Neutrophil (primary cell): ENCODE data around the gene SWT1.
A peak's percentile ranks its signal among the peaks of the same experiment; 100 is the strongest.

Source experiments
- H3K27ac ChIP-seq: fragments of 200-600 bp; sonication (generic); 2 replicates; pipeline ENCODE4 v1.5.1; 2016; ENCODE audit warnings: mild to moderate bottlenecking, moderate library complexity
- H3K27me3 ChIP-seq: fragments of 200-600 bp; sonication (generic); 2 replicates; pipeline ENCODE4 v1.6.0; 2016; ENCODE audit warnings: mild to moderate bottlenecking
- H3K36me3 ChIP-seq: fragments of 200-600 bp; sonication (generic); 2 replicates; pipeline ENCODE4 v1.5.1; 2017
- H3K4me1 ChIP-seq, 2 experiments: fragments of 200-600 bp in 1 of 2; sonication (generic) in 1 of 2; 1 replicate in 1 of 2; 2 replicates in 1 of 2; pipeline versions ENCODE4 v1.5.1 to v1.6.1; 2013 to 2016; ENCODE audit warnings: low read depth in 1 of 2, low read length in 1 of 2, mild to moderate bottlenecking in 1 of 2, moderate library complexity in 1 of 2; ENCODE audit not compliant: control insufficient read depth in 1 of 2, insufficient read depth in 1 of 2
- H3K4me3 ChIP-seq, 2 experiments: fragments of 200-600 bp in 1 of 2; sonication (generic) in 1 of 2; 1 replicate in 1 of 2; 2 replicates in 1 of 2; pipeline ENCODE4 v1.5.1; 2013 to 2016; ENCODE audit warnings: low read depth in 1 of 2, low read length in 1 of 2, mild to moderate bottlenecking in 1 of 2, moderate library complexity in 1 of 2
- H3K9me3 ChIP-seq: fragments of 200-600 bp; sonication (generic); 2 replicates; pipeline ENCODE4 v1.5.1; 2016
- CTCF ChIP-seq: fragments of 200-600 bp; sonication (generic); IDR thresholded peaks from 2 replicates; pipeline ENCODE4 v1.5.1; 2016; ENCODE audit warnings: antibody characterized with exemption

SWT1 gene, protein sequence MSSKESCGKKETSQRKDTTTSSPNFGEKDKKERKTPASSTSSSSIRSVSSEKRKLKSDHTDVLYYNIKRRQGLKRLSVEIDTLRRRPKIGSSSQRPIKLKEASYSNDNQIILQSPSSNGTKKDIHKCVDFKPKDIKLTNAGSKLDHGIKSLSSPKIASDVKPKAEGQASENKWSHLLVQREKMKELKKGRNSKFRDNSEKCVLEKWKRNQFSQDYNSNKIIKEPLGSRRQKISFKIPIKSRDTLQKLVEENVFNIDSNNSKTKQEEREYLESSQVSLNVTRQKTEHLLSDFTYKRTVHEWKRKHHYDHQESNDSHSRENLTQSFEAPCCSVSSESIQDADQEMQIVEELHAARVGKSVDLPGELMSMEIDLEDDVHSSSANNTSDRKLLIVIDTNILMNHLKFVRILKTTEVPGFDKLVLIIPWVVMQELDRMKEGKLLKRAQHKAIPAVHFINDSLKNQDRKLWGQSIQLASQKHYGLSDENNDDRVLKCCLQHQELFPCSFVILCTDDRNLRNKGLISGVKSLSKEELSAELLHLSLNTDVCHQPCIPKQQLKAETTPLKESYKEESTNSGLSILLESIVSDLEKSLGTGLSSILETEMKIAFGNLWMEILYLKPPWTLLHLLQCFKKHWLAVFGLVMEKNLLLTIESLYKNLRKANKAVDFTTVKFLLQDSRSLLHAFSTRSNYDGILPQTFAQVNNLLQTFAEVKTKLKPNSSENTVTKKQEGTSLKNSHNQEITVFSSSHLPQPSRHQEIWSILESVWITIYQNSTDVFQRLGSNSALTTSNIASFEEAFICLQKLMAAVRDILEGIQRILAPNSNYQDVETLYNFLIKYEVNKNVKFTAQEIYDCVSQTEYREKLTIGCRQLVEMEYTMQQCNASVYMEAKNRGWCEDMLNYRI

GRCh38 chr1:185156854-185157598 lies at the start of gene SWT1, which contains the start of gene TRMT1L:
Gene SWT1, plus strand, starts transcription at chr1:185157167. Its CDS starts 3,675 bp downstream, at chr1:185160842.
Gene TRMT1L, minus strand, starts transcription at chr1:185156953. Its CDS starts 241 bp downstream, at chr1:185156712.
- peaks cover 37 to 54% of the 10 kb centered on the region in 2 experiments for H3K4me1 ChIP-seq
- TF ChIP-seq CTCF = peak; percentile 33
- peak within 1 kb of the TSS; percentile 76 to 95 for H3K4me3 ChIP-seq
- no peaks in the 10 kb centered on the region for H3K27me3 ChIP-seq
- peak within 1 kb of the TSS; percentile 96 for H3K27ac ChIP-seq
- no peaks in the 10 kb centered on the region for H3K36me3 ChIP-seq
- no peaks in the 10 kb centered on the region for H3K9me3 ChIP-seq

DNA sequence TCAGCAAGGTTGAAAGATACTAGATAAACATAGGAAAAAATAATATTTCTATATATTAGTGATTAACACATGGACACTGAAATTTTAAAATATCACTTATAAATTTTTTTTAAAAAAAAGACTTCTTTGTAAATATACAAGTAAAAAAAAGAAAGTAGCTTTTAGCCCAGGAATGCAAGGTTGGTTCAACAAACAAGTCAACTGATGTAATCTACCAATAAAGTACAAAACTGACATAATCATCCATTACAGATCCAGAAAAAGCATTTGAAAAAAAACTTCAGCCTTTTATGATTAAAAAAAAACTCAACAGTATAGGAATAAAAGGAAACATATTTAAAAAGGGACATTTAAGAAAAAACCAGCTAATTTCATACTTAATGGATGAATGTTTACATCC lies 48.6 kb upstream of the SWT1 start:
- Histone ChIP-seq H3K4me3 (no peak overlapping the region), H3K36me3 (no peaks in the 10 kb centered on the region), H3K9me3 (peaks cover 12% of the 10 kb centered on the region), H3K4me1 (no peaks in the 10 kb centered on the region), H3K27me3 (no peaks in the 10 kb centered on the region), H3K27ac (no peak overlapping the region)
- TF ChIP-seq CTCF = no peak

GRCh38 chr1:185110145-185110544 lies 46.8 kb upstream of the SWT1 start:
- TF ChIP-seq CTCF = no peak
- no peak overlapping the region for H3K4me3 ChIP-seq

GRCh38 chr1:185111873-185112272 lies 45.1 kb upstream of the SWT1 start:
- Histone ChIP-seq H3K27me3 (no peaks in the 10 kb centered on the region), H3K4me3 (no peak overlapping the region), H3K27ac (no peak overlapping the region), H3K4me1 (no peaks in the 10 kb centered on the region), H3K9me3 (peaks cover 12% of the 10 kb centered on the region), H3K36me3 (peaks cover 11% of the 10 kb centered on the region)
- TF ChIP-seq CTCF = no peak

More at GRCh38 chr1:185110145-185110544, 46.8 kb upstream of the SWT1 start:
- no peaks in the 10 kb centered on the region for H3K27me3 ChIP-seq
- H3K9me3 ChIP-seq = peaks cover 12% of the 10 kb centered on the region
- no peak overlapping the region for H3K27ac ChIP-seq
- H3K36me3 ChIP-seq = peaks cover 7% of the 10 kb centered on the region
- H3K4me1 ChIP-seq = no peaks in the 10 kb centered on the region

DNA sequence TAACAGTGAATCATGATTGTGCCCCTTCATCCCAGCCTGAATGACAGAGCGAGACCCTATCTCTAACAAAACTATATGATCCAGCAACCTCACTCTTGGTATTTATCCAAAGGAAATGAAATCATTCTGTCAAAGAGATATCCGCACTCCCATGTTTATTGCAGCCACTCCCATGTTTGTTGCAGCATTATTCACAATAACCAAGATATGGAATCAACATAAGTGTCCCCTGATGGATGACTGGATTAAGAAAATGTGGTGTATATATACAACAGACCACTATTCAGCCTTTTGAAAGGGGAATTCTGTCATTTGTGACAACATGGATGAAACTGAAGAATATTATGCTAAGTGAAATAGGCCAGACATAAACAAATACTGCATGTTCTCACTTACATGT lies 44.6 kb upstream of the SWT1 start:
- H3K27ac ChIP-seq = no peak overlapping the region
- peaks cover 12% of the 10 kb centered on the region for H3K9me3 ChIP-seq
- H3K4me1 ChIP-seq = no peaks in the 10 kb centered on the region
- no peaks in the 10 kb centered on the region for H3K27me3 ChIP-seq
- no peak overlapping the region for H3K4me3 ChIP-seq
- H3K36me3 ChIP-seq = peaks cover 16% of the 10 kb centered on the region
- no peak for TF ChIP-seq CTCF
